ENCODE measurements around the gene PDE10A. TPM values are rescaled to one million over a fixed set of nuclear protein-coding genes. Genes with fewer than 3 reads are reported as not detected.
"Not testable (repeated sequence)": the region's sequence is repeated elsewhere in the genome, so short reads cannot be mapped to it uniquely, and the experiment has no call there.

Gene PDE10A
- polyA plus RNA-seq, 3 donors, result not detected

DNA sequence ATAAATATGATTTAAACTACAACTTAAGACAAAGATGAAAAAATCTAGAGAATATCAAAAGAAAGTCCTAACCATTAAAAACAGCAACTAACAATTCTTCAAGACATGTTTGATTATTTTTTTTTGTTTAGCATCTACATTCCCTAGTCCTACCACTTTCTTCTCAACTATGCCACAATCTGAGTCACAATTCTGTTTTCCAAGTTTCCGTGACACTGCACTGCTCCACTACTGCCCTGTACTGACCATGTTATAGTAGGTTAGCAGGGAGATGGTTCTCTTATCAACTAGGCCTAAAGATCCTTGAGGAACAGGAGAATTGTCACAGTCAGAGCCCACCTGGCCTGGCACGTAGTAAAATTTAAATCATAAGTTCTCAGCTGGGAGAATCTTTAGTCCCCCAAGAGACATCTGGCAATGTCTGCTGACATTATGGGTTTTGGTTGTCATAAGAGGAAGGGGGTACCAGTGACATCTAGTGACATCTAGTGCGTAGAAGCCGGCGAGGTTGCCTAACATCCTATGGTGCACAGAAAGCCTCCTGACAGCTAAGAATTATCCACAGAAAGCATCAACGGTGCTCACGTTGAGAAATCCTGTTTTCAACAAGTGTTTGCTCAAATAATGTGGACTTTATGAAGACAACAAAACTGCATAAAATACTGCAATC is 100.5 kb downstream of the PDE10A start:
- H3K27me3 ChIP-seq (ENCODE audit: control insufficient read depth in 2 of 2, insufficient read depth in 2 of 2, low read length in 2 of 2), result no peaks in the 10 kb centered on the region
- WGBS (ENCODE audit: insufficient coverage), result 92% methylated on average over 4 of the region's 7 CpGs
- H3K27ac Mint-ChIP-seq, result no peak overlapping the region
- H3K27ac ChIP-seq (ENCODE audit: low read depth in 1 of 2, low read length in 2 of 2), result no peak overlapping the region
- intact Hi-C loops (cut with micrococcal nuclease), result no loop called here
- peaks cover 4 to 7% of the 10 kb centered on the region in 2 donors for H3K9me3 ChIP-seq (replicated peaks in 1 of 2; ENCODE audit: control insufficient read depth in 1 of 2, insufficient read depth in 1 of 2, low read length in 2 of 2)
- no peaks in the 10 kb centered on the region for H3K4me1 ChIP-seq (ENCODE audit: control insufficient read depth in 1 of 2, insufficient read depth in 2 of 2, low read length in 2 of 2)
- no peak overlapping the region for H3K4me3 Mint-ChIP-seq
- no peaks in the 10 kb centered on the region for H4K20me1 ChIP-seq (ENCODE audit: insufficient read depth, low read length)
- H3K4me2 ChIP-seq (replicated peaks; ENCODE audit: extremely low read depth, low read length, poor library complexity, severe bottlenecking), result no peak overlapping the region
- H3K4me1 Mint-ChIP-seq, result no peaks in the 10 kb centered on the region
- no peak overlapping the region for H2AFZ ChIP-seq (ENCODE audit: insufficient read depth, low read depth, low read length, poor library complexity, severe bottlenecking)
- no peak for DNase-seq
- no peaks in the 10 kb centered on the region for H3K27me3 Mint-ChIP-seq (ENCODE audit: low read depth in 3 of 3)
- H3K9me3 Mint-ChIP-seq, result peaks cover 0 to 12% (median 3%) of the 10 kb centered on the region in 7 donors
- H3K9ac ChIP-seq (ENCODE audit: insufficient read depth, low read length, poor library complexity, severe bottlenecking), result no peak overlapping the region
- TF ChIP-seq, protein P1, sequence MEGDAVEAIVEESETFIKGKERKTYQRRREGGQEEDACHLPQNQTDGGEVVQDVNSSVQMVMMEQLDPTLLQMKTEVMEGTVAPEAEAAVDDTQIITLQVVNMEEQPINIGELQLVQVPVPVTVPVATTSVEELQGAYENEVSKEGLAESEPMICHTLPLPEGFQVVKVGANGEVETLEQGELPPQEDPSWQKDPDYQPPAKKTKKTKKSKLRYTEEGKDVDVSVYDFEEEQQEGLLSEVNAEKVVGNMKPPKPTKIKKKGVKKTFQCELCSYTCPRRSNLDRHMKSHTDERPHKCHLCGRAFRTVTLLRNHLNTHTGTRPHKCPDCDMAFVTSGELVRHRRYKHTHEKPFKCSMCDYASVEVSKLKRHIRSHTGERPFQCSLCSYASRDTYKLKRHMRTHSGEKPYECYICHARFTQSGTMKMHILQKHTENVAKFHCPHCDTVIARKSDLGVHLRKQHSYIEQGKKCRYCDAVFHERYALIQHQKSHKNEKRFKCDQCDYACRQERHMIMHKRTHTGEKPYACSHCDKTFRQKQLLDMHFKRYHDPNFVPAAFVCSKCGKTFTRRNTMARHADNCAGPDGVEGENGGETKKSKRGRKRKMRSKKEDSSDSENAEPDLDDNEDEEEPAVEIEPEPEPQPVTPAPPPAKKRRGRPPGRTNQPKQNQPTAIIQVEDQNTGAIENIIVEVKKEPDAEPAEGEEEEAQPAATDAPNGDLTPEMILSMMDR (IDR thresholded peaks at IDR 0.05), result no peak
- H3K4me3 ChIP-seq (replicated peaks in 1 of 3; ENCODE audit: low read depth in 2 of 3, low read length in 3 of 3), result no peak overlapping the region
- no peaks in the 10 kb centered on the region for H3K79me2 ChIP-seq (ENCODE audit: insufficient read depth, low read length)
- no peaks in the 10 kb centered on the region for H3K36me3 Mint-ChIP-seq
- no peaks in the 10 kb centered on the region for H3K36me3 ChIP-seq (replicated peaks in 1 of 2; ENCODE audit: control insufficient read depth in 1 of 2, insufficient read depth in 2 of 2, low read length in 2 of 2)

DNA sequence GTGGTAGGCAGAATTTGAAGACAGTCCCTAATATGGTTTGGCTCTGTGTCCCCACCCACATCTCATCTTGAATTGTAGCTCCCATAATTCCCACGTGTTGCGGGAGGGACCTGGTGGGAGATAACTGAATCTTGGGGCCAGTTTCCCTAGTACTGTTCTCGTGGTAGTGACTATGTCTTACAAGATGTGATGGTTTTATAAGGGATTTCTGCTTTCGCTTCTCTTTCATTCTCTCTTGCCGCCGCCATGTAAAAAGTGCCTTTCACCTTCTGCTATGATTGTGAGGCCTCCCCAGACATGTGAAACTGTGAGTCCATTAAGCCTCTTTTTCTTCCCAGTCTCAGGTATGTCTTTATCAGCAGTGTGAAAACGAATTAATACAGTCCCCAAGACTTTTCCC is 103.4 kb downstream of the PDE10A start:
- H3K79me2 ChIP-seq (ENCODE audit: insufficient read depth, low read length), result no peaks in the 10 kb centered on the region
- 83% methylated on average over 4 of the region's 7 CpGs for WGBS (ENCODE audit: insufficient coverage)
- TF ChIP-seq, protein P1 (IDR thresholded peaks at IDR 0.05), result no peak
- Mint-ChIP-seq H3K4me1 (no peaks in the 10 kb centered on the region), H3K27ac (no peak overlapping the region), H3K4me3 (no peak overlapping the region), H3K9me3 (peaks cover 2 to 15% (median 3%) of the 10 kb centered on the region in 7 donors), H3K36me3 (no peaks in the 10 kb centered on the region), H3K27me3 (ENCODE audit: low read depth in 3 of 3) (no peaks in the 10 kb centered on the region)
- H4K20me1 ChIP-seq (ENCODE audit: insufficient read depth, low read length), result no peaks in the 10 kb centered on the region
- intact Hi-C loops (cut with micrococcal nuclease), result no loop called here
- DNase-seq, result no peak
- no peaks in the 10 kb centered on the region for H3K36me3 ChIP-seq (replicated peaks in 1 of 2; ENCODE audit: control insufficient read depth in 1 of 2, insufficient read depth in 2 of 2, low read length in 2 of 2)
- H3K4me3 ChIP-seq (replicated peaks in 1 of 3; ENCODE audit: low read depth in 2 of 3, low read length in 3 of 3), result no peak overlapping the region
- H3K27me3 ChIP-seq (ENCODE audit: control insufficient read depth in 2 of 2, insufficient read depth in 2 of 2, low read length in 2 of 2), result no peaks in the 10 kb centered on the region
- no peak overlapping the region for H3K4me2 ChIP-seq (replicated peaks; ENCODE audit: extremely low read depth, low read length, poor library complexity, severe bottlenecking)
- no peak overlapping the region for H3K9ac ChIP-seq (ENCODE audit: insufficient read depth, low read length, poor library complexity, severe bottlenecking)
- no peak overlapping the region for H2AFZ ChIP-seq (ENCODE audit: insufficient read depth, low read depth, low read length, poor library complexity, severe bottlenecking)
- H3K27ac ChIP-seq (ENCODE audit: low read depth in 1 of 2, low read length in 2 of 2), result no peak overlapping the region
- H3K4me1 ChIP-seq (ENCODE audit: control insufficient read depth in 1 of 2, insufficient read depth in 2 of 2, low read length in 2 of 2), result no peaks in the 10 kb centered on the region
- peaks cover 4 to 7% of the 10 kb centered on the region in 2 donors for H3K9me3 ChIP-seq (replicated peaks in 1 of 2; ENCODE audit: control insufficient read depth in 1 of 2, insufficient read depth in 1 of 2, low read length in 2 of 2)

DNA sequence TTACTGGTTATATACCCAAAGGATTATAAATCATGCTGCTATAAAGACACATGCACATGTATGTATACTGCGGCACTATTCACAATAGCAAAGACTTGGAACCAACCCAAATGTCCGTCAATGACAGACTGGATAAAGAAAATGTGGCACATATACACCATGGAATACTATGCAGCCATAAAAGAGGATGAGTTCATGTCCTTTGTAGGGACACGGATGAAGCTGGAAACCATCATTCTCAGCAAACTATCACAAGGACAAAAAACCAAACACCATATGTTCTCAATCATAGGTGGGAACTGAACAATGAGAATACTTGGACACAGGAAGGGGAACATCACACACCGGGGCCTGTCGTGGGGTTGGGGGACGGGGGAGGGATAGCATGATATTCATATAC is 104.9 kb downstream of the PDE10A start:
- H3K27me3 Mint-ChIP-seq (ENCODE audit: low read depth in 3 of 3); H3K4me2 ChIP-seq (replicated peaks; ENCODE audit: extremely low read depth, low read length, poor library complexity, severe bottlenecking); intact Hi-C loops (cut with micrococcal nuclease); H3K36me3 ChIP-seq (replicated peaks in 1 of 2; ENCODE audit: control insufficient read depth in 1 of 2, insufficient read depth in 2 of 2, low read length in 2 of 2); H2AFZ ChIP-seq (ENCODE audit: insufficient read depth, low read depth, low read length, poor library complexity, severe bottlenecking); H3K27ac ChIP-seq (ENCODE audit: low read depth in 1 of 2, low read length in 2 of 2); H3K79me2 ChIP-seq (ENCODE audit: insufficient read depth, low read length); H3K27me3 ChIP-seq (ENCODE audit: control insufficient read depth in 2 of 2, insufficient read depth in 2 of 2, low read length in 2 of 2); H3K4me3 Mint-ChIP-seq; DNase-seq; H3K4me1 Mint-ChIP-seq; H4K20me1 ChIP-seq (ENCODE audit: insufficient read depth, low read length); H3K36me3 Mint-ChIP-seq; H3K9ac ChIP-seq (ENCODE audit: insufficient read depth, low read length, poor library complexity, severe bottlenecking); H3K4me1 ChIP-seq (ENCODE audit: control insufficient read depth in 1 of 2, insufficient read depth in 2 of 2, low read length in 2 of 2); H3K27ac Mint-ChIP-seq; H3K9me3 ChIP-seq (replicated peaks in 1 of 2; ENCODE audit: control insufficient read depth in 1 of 2, insufficient read depth in 1 of 2, low read length in 2 of 2); H3K4me3 ChIP-seq (replicated peaks in 1 of 3; ENCODE audit: low read depth in 2 of 3, low read length in 3 of 3): not testable (repeated sequence)
- H3K9me3 Mint-ChIP-seq, result peaks cover 2 to 15% (median 3%) of the 10 kb centered on the region in 7 donors
- 100% methylated on average over 1 of the region's 6 CpGs for WGBS (ENCODE audit: insufficient coverage)

Data from CD14-positive monocyte (primary cell).